Measurements from ENCODE around the gene HAPLN2.

GRCh38 chr1:156644640-156645039, 25.4 kb downstream of the HAPLN2 start:
- no peak for TF ChIP-seq POLR2A (IDR thresholded peaks at IDR 0.05)
- TF ChIP-seq CTCF (IDR thresholded peaks at IDR 0.05), result no peak
- no peak for TF ChIP-seq POLR2AphosphoS5 (IDR thresholded peaks at IDR 0.05)

Data from sigmoid colon (tissue), 4 donors.